Neural progenitor cell (in vitro differentiated cells): ENCODE results near the gene SEMA3G.

ENCODE experiments used
- CTCF ChIP-seq: fragments of 200-600 bp; sonication (generic); IDR thresholded peaks from 2 replicates; pipeline ENCODE4 v1.5.1; 2017; ENCODE audit warnings: antibody characterized with exemption, mild to moderate bottlenecking
- EZH2 ChIP-seq: fragments of 200-600 bp; sonication (generic); IDR thresholded peaks from 2 replicates; pipeline ENCODE4 v1.6.1; 2017; ENCODE audit warnings: antibody characterized with exemption, mild to moderate bottlenecking, moderate library complexity

GRCh38 chr3:52433996-52434479 is 10.9 kb downstream of the SEMA3G start:
- TF ChIP-seq CTCF (no peak), EZH2 (no peak)
